Activated naive CD4-positive, alpha-beta T cell treated with anti-CD3 and anti-CD28 coated beads, Interleukin-2, amount 10 ng/mL, durations not matched to agents 7 days and 5 days (primary cell): ENCODE data around the gene TNN.

Experiments used
- CTCF ChIA-PET: fragments of 350-600 bp; sonication (Branson Sonifier 250); formaldehyde crosslinking; loops from one replicate; lab custom pipeline; 2021; ENCODE audit warnings: antibody characterized with exemption; lab: Charles Lee
- DNase-seq: peaks from one replicate; pipeline ENCODE4 v3.0.0-alpha.2; 2020
- H3K27ac Mint-ChIP-seq: one replicate; pipeline ENCODE4 v1.8.0; 2021; ENCODE audit warnings: mild to moderate bottlenecking, moderate library complexity, mixed read lengths
- H3K27me3 Mint-ChIP-seq: one replicate; pipeline ENCODE4 v1.8.0; 2021; ENCODE audit warnings: mild to moderate bottlenecking, mixed read lengths
- H3K36me3 Mint-ChIP-seq: one replicate; pipeline ENCODE4 v1.8.0; 2021; ENCODE audit warnings: mixed read lengths
- H3K4me1 Mint-ChIP-seq: one replicate; pipeline ENCODE4 v1.8.0; 2021; ENCODE audit warnings: mixed read lengths
- H3K4me3 Mint-ChIP-seq: one replicate; pipeline ENCODE4 v1.8.0; 2021; ENCODE audit warnings: mild to moderate bottlenecking, moderate library complexity, mixed read lengths
- H3K9me3 Mint-ChIP-seq: one replicate; pipeline ENCODE4 v1.8.0; 2021; ENCODE audit warnings: mixed read lengths

TNN gene

GRCh38 chr1:175148068-175148467 is 80.4 kb downstream of the TNN start:
- Mint-ChIP-seq H3K4me3 (no peak overlapping the region), H3K36me3 (no peaks in the 10 kb centered on the region), H3K27ac (no peak overlapping the region), H3K4me1 (no peaks in the 10 kb centered on the region), H3K9me3 (no peaks in the 10 kb centered on the region), H3K27me3 (peaks cover 61% of the 10 kb centered on the region)
- no peak for DNase-seq
- CTCF ChIA-PET: interaction anchor here (1.0 to 9.7 kb wide), 7 partner anchors 11 to 1097 kb away, joined by 3 to 293 read pairs (median 4); no protein-coding TSS in a partner anchor

GRCh38 chr1:175150596-175151319 is 83.1 kb downstream of the TNN start:
- H3K4me3 Mint-ChIP-seq: no peak overlapping the region
- H3K27me3 Mint-ChIP-seq: peaks cover 55% of the 10 kb centered on the region
- CTCF ChIA-PET: interaction anchor here (0.7 to 9.7 kb wide), 21 partner anchors 12 to 674 kb away, joined by 3 to 293 read pairs (median 4); partner anchors contain the start of gene MRPS14

GRCh38 chr1:175152006-175152652 is 84.5 kb downstream of the TNN start:
- CTCF ChIA-PET: interaction anchor here (0.5 to 9.7 kb wide), 51 partner anchors 9 to 1581 kb away, joined by 3 to 293 read pairs (median 4); partner anchors contain the start of genes MRPS14 and TNR
- Mint-ChIP-seq H3K27me3 (peaks cover 47% of the 10 kb centered on the region), H3K4me3 (no peak overlapping the region), H3K27ac (no peak overlapping the region), H3K9me3 (no peaks in the 10 kb centered on the region), H3K36me3 (peaks cover 2% of the 10 kb centered on the region), H3K4me1 (peaks cover 12% of the 10 kb centered on the region)
- DNase-seq: peak; percentile 80

More at GRCh38 chr1:175150596-175151319, 83.1 kb downstream of the TNN start:
- peaks cover 11% of the 10 kb centered on the region for H3K4me1 Mint-ChIP-seq
- H3K9me3 Mint-ChIP-seq: no peaks in the 10 kb centered on the region
- H3K27ac Mint-ChIP-seq: no peak overlapping the region
- no peak for DNase-seq
- H3K36me3 Mint-ChIP-seq: no peaks in the 10 kb centered on the region

- DNase-seq: peak; percentile 84
- Mint-ChIP-seq H3K27me3 (peaks cover 41% of the 10 kb centered on the region), H3K4me3 (no peak overlapping the region), H3K4me1 (peaks cover 12% of the 10 kb centered on the region), H3K36me3 (peaks cover 17% of the 10 kb centered on the region), H3K9me3 (no peaks in the 10 kb centered on the region), H3K27ac (no peak overlapping the region)
- CTCF ChIA-PET: interaction anchor here (0.7 to 4.1 kb wide), 47 partner anchors 9 to 554 kb away, joined by 3 to 260 read pairs (median 5); partner anchors contain the start of gene KIAA0040
Observed at GRCh38 chr1:175154629-175155472, 87.2 kb downstream of the TNN start.

- no peaks in the 10 kb centered on the region for H3K9me3 Mint-ChIP-seq
- no peak overlapping the region for H3K27ac Mint-ChIP-seq
- H3K4me1 Mint-ChIP-seq: peaks cover 12% of the 10 kb centered on the region
- no peak for DNase-seq
- CTCF ChIA-PET: interaction anchor here (0.7 to 4.1 kb wide), 39 partner anchors 10 to 278 kb away, joined by 3 to 260 read pairs (median 6); partner anchors contain the start of gene KIAA0040
- no peak overlapping the region for H3K4me3 Mint-ChIP-seq
- H3K27me3 Mint-ChIP-seq: peaks cover 36% of the 10 kb centered on the region
- peaks cover 23% of the 10 kb centered on the region for H3K36me3 Mint-ChIP-seq
Observed at GRCh38 chr1:175155473-175155856, 87.8 kb downstream of the TNN start.

GRCh38 chr1:175155936-175156335 is 88.3 kb downstream of the TNN start:
- no peak for DNase-seq
- H3K27me3 Mint-ChIP-seq: peaks cover 32% of the 10 kb centered on the region
- CTCF ChIA-PET: interaction anchor here (0.8 to 4.1 kb wide), 29 partner anchors 10 to 278 kb away, joined by 3 to 260 read pairs (median 7); partner anchors contain the start of gene KIAA0040
- no peak overlapping the region for H3K27ac Mint-ChIP-seq
- H3K36me3 Mint-ChIP-seq: peaks cover 27% of the 10 kb centered on the region
- H3K4me1 Mint-ChIP-seq: peaks cover 15% of the 10 kb centered on the region
- H3K4me3 Mint-ChIP-seq: no peak overlapping the region
- no peaks in the 10 kb centered on the region for H3K9me3 Mint-ChIP-seq

- H3K27ac Mint-ChIP-seq: no peak overlapping the region
- CTCF ChIA-PET: interaction anchor here (2.8 to 4.1 kb wide), 4 partner anchors 9 to 162 kb away, joined by 10 to 260 read pairs (median 22); no protein-coding TSS in a partner anchor
- no peak overlapping the region for H3K4me3 Mint-ChIP-seq
Observed at GRCh38 chr1:175157200-175157599, 89.6 kb downstream of the TNN start.

GRCh38 chr1:175158170-175158591 is 90.5 kb downstream of the TNN start:
- CTCF ChIA-PET: interaction anchor here (1.5 to 4.1 kb wide), 3 partner anchors 157 to 161 kb away, joined by 5 to 260 read pairs (median 41); no protein-coding TSS in a partner anchor
- H3K4me1 Mint-ChIP-seq: peaks cover 18% of the 10 kb centered on the region
- no peaks in the 10 kb centered on the region for H3K9me3 Mint-ChIP-seq
- H3K27me3 Mint-ChIP-seq: peaks cover 9% of the 10 kb centered on the region
- peaks cover 42% of the 10 kb centered on the region for H3K36me3 Mint-ChIP-seq
- no peak for DNase-seq
- H3K27ac Mint-ChIP-seq: no peak overlapping the region
- H3K4me3 Mint-ChIP-seq: no peak overlapping the region

More at GRCh38 chr1:175157200-175157599, 89.6 kb downstream of the TNN start:
- peaks cover 19% of the 10 kb centered on the region for H3K27me3 Mint-ChIP-seq
- H3K9me3 Mint-ChIP-seq: no peaks in the 10 kb centered on the region
- H3K36me3 Mint-ChIP-seq: peaks cover 38% of the 10 kb centered on the region
- DNase-seq: no peak
- H3K4me1 Mint-ChIP-seq: peaks cover 18% of the 10 kb centered on the region

- DNase-seq: no peak
- H3K4me3 Mint-ChIP-seq: no peak overlapping the region
- peaks cover 12% of the 10 kb centered on the region for H3K4me1 Mint-ChIP-seq
- no peaks in the 10 kb centered on the region for H3K27me3 Mint-ChIP-seq
- peaks cover 66% of the 10 kb centered on the region for H3K36me3 Mint-ChIP-seq
- peak overlapping the region; percentile 17 for H3K27ac Mint-ChIP-seq
- H3K9me3 Mint-ChIP-seq: no peaks in the 10 kb centered on the region
- CTCF ChIA-PET: interaction anchor here (1.2 to 2.7 kb wide), 2 partner anchors 11 to 13 kb away, joined by 3 to 9 read pairs; no protein-coding TSS in a partner anchor
Observed at GRCh38 chr1:175162955-175163354, 95.3 kb downstream of the TNN start.

GRCh38 chr1:175163702-175164101 is 96.1 kb downstream of the TNN start:
- CTCF ChIA-PET: interaction anchor here (1.2 to 2.1 kb wide), 4 partner anchors 10 to 17 kb away, joined by 3 to 8 read pairs (median 4); no protein-coding TSS in a partner anchor
- DNase-seq: no peak
- H3K27ac Mint-ChIP-seq: no peak overlapping the region
- peaks cover 69% of the 10 kb centered on the region for H3K36me3 Mint-ChIP-seq
- H3K4me1 Mint-ChIP-seq: peaks cover 20% of the 10 kb centered on the region
- no peaks in the 10 kb centered on the region for H3K9me3 Mint-ChIP-seq
- H3K27me3 Mint-ChIP-seq: no peaks in the 10 kb centered on the region
- no peak overlapping the region for H3K4me3 Mint-ChIP-seq

GRCh38 chr1:175164751-175165150 is 97.1 kb downstream of the TNN start:
- H3K36me3 Mint-ChIP-seq: peaks cover 73% of the 10 kb centered on the region
- H3K27ac Mint-ChIP-seq: no peak overlapping the region
- H3K9me3 Mint-ChIP-seq: no peaks in the 10 kb centered on the region
- H3K4me1 Mint-ChIP-seq: peaks cover 29% of the 10 kb centered on the region
- no peak overlapping the region for H3K4me3 Mint-ChIP-seq
- no peak for DNase-seq
- CTCF ChIA-PET: interaction anchor here (1.9 to 3.0 kb wide), 3 partner anchors 9 to 12 kb away, joined by 5 to 13 read pairs (median 8); no protein-coding TSS in a partner anchor
- H3K27me3 Mint-ChIP-seq: no peaks in the 10 kb centered on the region

GRCh38 chr1:175166746-175167145 is 99.1 kb downstream of the TNN start:
- no peaks in the 10 kb centered on the region for H3K27me3 Mint-ChIP-seq
- no peaks in the 10 kb centered on the region for H3K9me3 Mint-ChIP-seq
- H3K36me3 Mint-ChIP-seq: peaks cover 70% of the 10 kb centered on the region
- H3K27ac Mint-ChIP-seq: peak overlapping the region; percentile 11
- no peak overlapping the region for H3K4me3 Mint-ChIP-seq
- peaks cover 44% of the 10 kb centered on the region for H3K4me1 Mint-ChIP-seq
- no peak for DNase-seq
- CTCF ChIA-PET: interaction anchor here (1.1 to 3.0 kb wide), 2 partner anchors 7 to 11 kb away, joined by 3 to 13 read pairs; no protein-coding TSS in a partner anchor

GRCh38 chr1:175167861-175168260 is 100.2 kb downstream of the TNN start:
- DNase-seq: no peak
- H3K4me1 Mint-ChIP-seq: peaks cover 46% of the 10 kb centered on the region
- peak overlapping the region; percentile 8 for H3K27ac Mint-ChIP-seq
- no peaks in the 10 kb centered on the region for H3K9me3 Mint-ChIP-seq
- no peak overlapping the region for H3K4me3 Mint-ChIP-seq
- peaks cover 72% of the 10 kb centered on the region for H3K36me3 Mint-ChIP-seq
- H3K27me3 Mint-ChIP-seq: no peaks in the 10 kb centered on the region
- CTCF ChIA-PET: interaction anchor here (2.6 to 3.6 kb wide), 2 partner anchors 13 to 152 kb away, joined by 8 to 11 read pairs; no protein-coding TSS in a partner anchor
